Epithelial cell of proximal tubule (primary cell): ENCODE results near the gene SUPT3H. TPM values are rescaled to one million over a fixed set of nuclear protein-coding genes. Genes with fewer than 3 reads are reported as not detected.

Source experiments
- DNase-seq: peaks from one replicate; pipeline ENCODE4 v3.0.0-alpha.2; 2011; ENCODE audit warnings: low read depth
- H3K4me3 ChIP-seq: 2 replicates; pipeline ENCODE4 v1.5.1; 2011; ENCODE audit warnings: low read depth, mild to moderate bottlenecking, low read length
- CTCF ChIP-seq: conservative IDR thresholded peaks from 2 replicates; pipeline ENCODE4 v1.5.1; 2012; ENCODE audit warnings: low read depth, mild to moderate bottlenecking, low read length
- total RNA-seq: library from RNA; depleted of rRNA; stranded (reverse); fragments of >200 nt; gene quantifications from 2 replicates; pipeline ENCODE4 v1.2.3, GENCODE V29; 2015

SUPT3H gene
- total RNA-seq, 1 donor from 2014 or later: 11.5 TPM

GRCh38 chr6:44995486-44996132, 382.1 kb downstream of the SUPT3H start:
- no peak for TF ChIP-seq CTCF
- DNase-seq: no peak

GRCh38 chr6:44989391-44989790, 388.3 kb downstream of the SUPT3H start:
- no peak for DNase-seq
- H3K4me3 ChIP-seq: no peak overlapping the region
- TF ChIP-seq CTCF: no peak

More at GRCh38 chr6:44995486-44996132, 382.1 kb downstream of the SUPT3H start:
- no peak overlapping the region for H3K4me3 ChIP-seq

GRCh38 chr6:44985006-44985405, 392.7 kb downstream of the SUPT3H start:
- no peak for TF ChIP-seq CTCF
- H3K4me3 ChIP-seq: no peak overlapping the region
- no peak for DNase-seq

GRCh38 chr6:44983467-44984365, 394.0 kb downstream of the SUPT3H start:
- no peak for TF ChIP-seq CTCF
- no peak overlapping the region for H3K4me3 ChIP-seq
- DNase-seq: no peak

- no peak for DNase-seq
- TF ChIP-seq CTCF: no peak
- no peak overlapping the region for H3K4me3 ChIP-seq
Observed at GRCh38 chr6:44980841-44981240, 396.9 kb downstream of the SUPT3H start.

GRCh38 chr6:44976677-44977641, 400.8 kb downstream of the SUPT3H start:
- DNase-seq: no peak
- no peak for TF ChIP-seq CTCF
- H3K4me3 ChIP-seq: no peak overlapping the region
